GM19467 (cell line): ENCODE data around the gene LGALSL.

Experiments used
- ATAC-seq: cut with Tn5 transposase; IDR thresholded peaks from one replicate; pipeline ENCODE4 v1.9.1; 2021; ENCODE audit warnings: mild to moderate bottlenecking, moderate library complexity; ENCODE audit not compliant: unreplicated experiment

The LGALSL gene

GRCh38 chr2:64492272-64492671 is 38.3 kb downstream of the LGALSL start:
- no peak for ATAC-seq

- no peak for ATAC-seq
Observed at GRCh38 chr2:64492821-64493220, 38.9 kb downstream of the LGALSL start.

GRCh38 chr2:64493788-64494187 is 39.8 kb downstream of the LGALSL start:
- ATAC-seq: no peak

GRCh38 chr2:64498438-64498837 is 44.5 kb downstream of the LGALSL start:
- ATAC-seq: no peak

DNA sequence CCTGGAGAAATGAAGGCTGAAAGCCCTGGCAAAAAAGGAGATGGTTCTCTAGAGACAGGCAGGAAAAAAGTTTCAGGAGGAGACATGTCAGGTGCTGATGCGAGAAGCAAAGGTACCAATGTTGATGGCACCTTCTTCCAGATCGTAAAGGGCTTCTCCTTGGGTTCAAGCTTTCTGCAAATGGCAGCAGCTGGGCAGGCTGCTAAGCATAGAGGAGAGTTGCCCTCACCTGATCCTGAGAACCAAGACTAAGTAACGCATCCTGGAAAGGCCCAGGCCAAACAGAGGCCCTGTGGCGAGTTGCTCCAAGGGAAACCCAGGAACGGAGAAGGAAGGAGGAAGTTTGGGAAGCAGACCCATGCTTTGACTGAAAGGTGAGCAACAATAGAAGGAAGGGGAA is 46.6 kb downstream of the LGALSL start:
- ATAC-seq: no peak

DNA sequence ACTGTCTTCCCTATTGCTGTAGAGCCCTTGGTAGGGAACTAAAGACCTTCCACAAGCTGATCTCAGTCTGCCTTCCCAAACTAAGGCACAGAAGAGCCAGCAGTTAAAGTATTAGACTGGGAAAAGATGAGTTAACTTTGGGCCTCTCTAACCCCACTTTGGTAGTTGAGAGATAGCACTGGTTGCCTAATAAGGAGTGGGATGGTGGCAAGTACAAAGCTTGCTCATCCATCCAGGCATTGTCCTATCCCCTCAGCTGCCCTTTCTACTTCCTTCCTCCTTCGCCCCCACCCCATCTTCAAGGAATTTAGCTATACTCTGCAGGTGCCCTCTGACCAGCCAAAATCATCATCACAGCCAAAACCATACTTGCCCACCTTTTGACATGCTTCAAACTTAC is 48.0 kb downstream of the LGALSL start:
- ATAC-seq: no peak

DNA sequence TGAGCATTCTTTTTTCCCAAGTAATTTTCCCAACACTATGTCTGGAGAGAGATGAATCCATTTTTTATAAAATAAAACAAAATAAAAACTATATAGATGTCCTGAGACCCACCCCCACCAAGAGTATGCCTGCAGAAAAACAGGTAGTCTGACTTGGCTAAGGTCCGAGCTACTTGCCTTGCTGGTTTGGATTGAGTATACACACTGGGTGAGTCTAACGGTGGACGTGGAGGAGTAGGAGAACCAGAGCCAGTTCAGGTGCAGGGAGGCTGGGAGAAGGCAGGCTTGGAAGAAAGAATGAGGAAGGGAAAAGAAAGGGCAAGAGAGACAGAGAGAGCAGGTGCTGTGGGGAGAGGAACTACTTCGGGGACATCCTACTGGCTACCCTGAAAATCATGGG is 48.9 kb downstream of the LGALSL start:
- no peak for ATAC-seq

DNA sequence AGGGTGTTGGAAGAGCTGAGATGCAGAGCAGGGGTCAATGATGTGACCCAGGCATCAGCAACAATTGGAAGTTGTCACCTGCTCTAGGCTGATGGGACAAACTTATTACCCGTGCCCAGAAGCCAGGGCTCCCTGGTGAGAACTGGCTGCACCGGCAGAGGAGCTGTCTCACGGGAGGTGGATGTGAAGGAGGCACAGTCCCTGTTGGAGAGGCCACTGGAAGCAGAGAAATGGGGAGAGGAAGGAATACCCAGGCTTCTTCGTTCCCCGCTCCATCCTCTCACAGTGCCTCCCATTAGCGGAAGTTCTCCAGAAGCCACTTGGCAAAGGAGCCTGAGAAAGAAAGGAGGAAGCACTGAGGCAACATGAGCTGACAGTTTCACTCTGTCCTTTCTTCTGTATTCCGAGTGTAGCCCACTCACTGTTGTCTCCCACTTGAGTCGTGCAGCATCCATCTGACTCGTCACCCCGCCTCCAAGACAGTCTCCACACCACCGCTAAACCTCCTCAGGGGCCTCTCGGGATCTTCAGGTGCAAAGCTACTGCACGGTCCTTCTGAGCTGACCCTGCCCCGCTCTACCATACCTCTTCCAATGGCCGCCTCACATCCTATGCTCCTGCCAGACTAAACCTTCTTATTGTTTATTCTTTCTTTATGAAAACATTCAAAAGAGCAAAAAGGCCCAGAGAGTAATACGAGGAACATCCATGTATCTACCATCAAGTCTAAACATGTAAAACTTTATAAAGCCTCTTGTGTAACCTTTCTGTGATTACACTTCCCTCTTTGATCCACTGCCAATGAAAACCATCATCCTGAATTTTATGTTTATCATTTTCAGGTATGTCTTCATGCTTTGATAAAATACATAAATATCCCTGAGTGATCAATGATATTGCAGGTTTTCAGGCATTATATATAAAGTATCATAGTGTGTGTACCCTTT is 51.1 kb downstream of the LGALSL start:
- no peak for ATAC-seq

GRCh38 chr2:64506686-64507085 is 52.7 kb downstream of the LGALSL start:
- ATAC-seq: no peak
